Measurements from ENCODE around the gene C2CD4D.

Gene C2CD4D

DNA sequence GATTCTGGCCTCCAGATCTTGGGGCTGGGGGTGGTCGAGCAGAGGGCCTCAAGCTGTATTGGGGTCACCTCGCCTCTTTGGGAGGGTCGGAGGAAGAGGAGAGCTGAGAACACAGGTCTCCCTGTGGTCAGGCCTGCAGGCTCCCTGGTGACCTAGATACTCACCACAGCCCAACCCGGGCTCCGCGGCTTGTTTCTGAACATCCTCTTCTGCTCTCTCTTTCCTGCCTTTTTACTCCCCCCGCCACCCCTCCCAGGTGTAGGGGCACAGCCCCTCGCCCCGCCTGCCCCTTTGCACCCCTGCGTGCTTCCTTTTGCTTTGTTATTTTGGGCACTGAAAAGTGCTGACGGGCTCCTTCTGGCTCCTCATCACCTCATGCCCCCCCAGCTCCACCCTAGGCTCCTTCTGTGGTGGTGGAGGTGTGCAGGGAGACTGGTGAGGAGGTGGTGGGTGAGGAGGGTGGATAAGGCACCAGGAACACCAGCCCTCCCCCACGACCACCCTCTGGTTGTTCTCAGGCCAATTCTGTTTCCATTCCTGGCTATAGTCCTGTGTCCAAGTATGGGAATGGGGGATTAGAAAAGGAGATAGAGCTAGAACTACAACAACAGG is 23.8 kb downstream of the C2CD4D start:
- DNase-seq (ENCODE audit: low read depth in 2 of 3, low spot score in 2 of 3), result no peak

DNA sequence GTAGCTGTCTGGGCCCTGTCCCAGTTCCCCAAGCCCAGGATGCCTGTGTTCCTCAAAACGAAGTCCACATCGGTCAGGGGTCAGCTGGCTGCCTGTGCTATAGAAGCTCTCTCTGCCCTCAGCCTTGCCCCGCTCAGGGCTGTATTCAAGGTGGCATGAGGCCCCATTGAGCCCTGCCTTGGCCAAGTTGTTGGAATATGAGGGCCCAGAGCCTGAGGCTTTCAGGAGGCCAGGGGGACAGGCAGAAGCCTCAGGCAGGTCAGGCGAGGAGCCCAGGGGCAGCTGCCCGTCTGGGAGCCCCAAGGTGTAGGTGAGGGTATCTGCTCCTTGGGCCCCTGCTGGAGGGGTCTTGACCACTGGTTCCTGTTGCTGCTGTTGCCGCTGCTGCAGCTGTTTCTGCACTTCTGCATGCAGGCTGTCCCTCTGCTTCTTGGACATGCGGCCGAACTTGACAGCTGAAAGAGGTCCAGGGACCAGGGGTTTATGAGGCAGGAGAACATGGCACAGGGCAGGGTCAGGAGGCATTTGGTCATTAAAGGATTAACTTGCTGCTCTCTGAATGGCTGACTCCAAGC is 24.6 kb downstream of the C2CD4D start:
- DNase-seq (ENCODE audit: low read depth in 2 of 3, low spot score in 2 of 3), result no peak

DNA sequence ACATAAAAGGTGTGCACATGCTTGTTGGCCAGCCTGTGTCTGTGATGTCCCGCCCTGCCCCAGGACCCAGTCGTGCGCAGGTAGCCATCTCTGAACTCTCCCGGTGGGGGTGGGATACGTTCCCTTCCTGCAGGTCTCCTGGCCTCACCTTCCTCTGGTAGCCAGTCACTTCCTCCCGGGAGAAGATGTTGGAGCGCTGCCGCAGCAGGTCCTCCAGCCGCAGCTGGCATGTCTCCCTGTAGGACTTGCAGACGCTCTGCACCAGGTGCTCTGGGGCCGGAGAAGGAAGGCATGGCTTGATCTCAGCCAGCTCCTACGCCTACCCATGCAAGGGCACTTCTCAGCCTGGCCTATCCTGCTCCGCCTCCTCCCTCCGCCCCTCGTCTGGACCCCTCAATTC is 25.2 kb downstream of the C2CD4D start:
- DNase-seq (ENCODE audit: low read depth in 2 of 3, low spot score in 2 of 3), result no peak

DNA sequence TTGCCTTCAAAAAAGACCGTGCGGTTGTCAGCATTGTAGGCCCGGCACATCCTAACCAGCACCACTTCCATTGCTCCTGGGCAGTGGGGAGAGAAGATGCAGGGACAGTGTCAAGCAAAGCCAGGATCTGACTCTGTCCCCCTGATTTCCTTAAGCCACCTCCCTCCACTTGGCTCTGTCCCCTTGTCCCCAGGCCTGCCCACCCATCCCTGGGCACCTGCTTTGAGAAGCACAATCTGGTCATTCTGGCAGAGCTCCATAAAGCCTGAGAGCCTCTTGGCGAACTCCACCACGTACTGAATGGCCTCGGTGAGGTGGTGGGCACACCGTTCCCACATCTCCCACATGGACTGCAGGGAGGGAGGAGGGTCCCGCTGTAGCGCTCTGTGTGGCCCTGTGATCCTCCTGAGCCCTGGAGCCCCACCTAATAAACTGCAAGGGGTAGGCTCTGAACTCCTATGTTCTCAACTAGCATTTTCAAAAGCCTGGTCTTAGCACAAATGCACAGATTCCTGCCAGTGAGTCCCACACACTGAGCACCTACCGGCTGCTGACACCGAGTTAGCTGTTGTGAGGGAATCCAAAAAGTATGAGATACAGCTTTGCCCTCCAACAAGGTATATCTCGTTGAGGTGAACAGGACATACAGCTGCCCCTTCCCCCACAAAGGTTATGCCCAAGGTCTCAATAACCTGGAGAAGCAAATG is 26.2 kb downstream of the C2CD4D start:
- DNase-seq (ENCODE audit: low read depth in 2 of 3, low spot score in 2 of 3), result no peak

DNA sequence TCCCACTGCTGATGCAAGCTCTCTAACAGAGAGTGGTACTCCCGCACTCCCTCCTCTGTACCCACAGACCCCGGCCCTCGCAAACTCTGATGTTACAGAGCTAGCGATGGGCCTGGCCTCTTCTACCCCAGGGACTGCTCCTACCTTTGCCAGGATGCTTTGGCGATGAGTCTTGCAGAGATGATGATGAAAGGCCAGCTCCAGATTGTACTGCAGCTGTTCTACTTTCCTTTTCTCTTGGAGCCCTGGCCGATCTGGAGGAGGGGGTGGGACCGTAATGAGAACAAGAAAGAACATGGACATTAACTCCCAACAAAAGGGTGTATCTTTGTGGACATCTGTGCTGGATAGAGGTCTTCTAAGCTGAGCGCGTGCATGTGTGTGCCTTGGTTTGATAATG is 28.4 kb downstream of the C2CD4D start:
- DNase-seq (ENCODE audit: low read depth in 2 of 3, low spot score in 2 of 3), result no peak

DNA sequence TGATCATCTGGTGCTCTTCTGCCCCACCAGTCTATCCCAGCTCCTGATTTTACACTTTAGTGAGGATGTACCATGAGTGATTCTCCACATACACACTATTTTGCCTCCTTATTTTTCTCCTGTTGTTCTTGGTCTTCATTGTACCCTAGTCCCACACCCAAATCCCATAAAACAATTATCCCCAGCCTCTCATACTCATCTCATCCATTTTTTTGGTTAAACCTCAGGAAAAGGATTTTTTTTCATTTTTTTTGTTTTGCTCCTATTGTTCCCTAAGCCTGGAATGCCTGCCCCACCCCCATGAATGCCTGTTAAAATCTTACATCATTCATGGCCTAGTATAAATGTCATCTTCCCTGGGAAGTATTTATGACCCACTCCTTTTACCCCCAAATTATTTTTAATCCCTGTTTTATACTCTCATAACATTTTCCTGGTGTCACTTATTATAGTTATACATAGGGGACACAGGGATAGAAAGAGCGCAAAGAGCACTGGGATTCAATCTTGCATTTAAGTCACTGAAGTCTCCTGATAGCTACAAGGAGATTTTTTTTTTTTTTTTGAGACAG is 29.5 kb downstream of the C2CD4D start:
- DNase-seq (ENCODE audit: low read depth in 2 of 3, low spot score in 2 of 3), result no peak

DNA sequence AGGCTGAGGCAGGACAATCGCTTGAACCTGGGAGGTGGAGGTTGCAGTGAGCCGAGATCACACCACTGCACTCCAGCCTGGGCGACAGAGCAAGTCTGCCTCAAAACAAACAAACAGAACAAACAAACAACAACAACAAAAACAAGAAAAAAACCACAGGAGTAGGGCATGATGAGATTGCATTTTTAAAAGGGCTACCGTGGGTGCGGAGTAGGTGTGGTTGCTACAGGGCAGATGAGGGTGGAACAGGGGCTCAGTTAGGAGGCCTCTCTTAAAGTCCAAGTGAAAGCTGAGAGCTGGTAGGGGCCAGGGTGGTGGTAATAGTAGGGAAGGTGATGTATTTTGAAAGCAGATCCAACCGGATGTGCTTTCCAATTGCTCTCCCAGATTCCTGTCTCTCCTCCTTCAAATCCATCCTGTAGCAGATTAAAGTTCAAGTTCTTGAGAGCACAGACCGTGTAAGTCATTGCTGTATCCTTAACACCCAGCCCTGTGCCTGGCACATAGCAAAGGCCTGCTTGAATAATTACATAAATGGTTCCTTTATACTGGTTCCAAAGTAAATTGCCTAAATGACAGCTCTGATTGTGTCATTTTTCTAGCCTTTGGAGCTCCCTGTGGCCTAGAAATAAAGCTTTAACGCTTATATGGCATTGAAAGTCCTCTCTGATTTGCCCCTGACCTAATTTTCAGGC is 30.2 kb downstream of the C2CD4D start:
- no peak for DNase-seq (ENCODE audit: low read depth in 2 of 3, low spot score in 2 of 3)

DNA sequence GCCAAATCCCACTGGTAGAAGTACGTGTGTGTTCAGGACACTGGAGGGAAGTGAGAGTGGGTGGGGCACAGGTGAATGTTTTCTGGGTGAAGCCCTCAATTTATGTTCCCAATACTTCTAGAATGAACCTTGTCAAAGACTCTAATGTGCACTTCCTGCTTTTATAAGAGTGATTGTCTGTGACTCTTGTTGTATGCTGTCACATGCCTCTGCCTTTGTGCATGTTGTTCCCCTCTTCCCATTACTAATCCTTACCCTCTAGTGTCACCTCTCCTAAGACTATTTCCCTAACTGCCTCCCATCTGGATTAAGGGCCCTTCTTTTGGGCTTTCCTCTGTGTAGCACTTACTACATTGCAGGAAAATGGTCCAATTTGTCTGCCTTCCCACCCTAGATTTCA is 31.9 kb downstream of the C2CD4D start:
- DNase-seq (ENCODE audit: low read depth in 2 of 3, low spot score in 2 of 3), result no peak

DNA sequence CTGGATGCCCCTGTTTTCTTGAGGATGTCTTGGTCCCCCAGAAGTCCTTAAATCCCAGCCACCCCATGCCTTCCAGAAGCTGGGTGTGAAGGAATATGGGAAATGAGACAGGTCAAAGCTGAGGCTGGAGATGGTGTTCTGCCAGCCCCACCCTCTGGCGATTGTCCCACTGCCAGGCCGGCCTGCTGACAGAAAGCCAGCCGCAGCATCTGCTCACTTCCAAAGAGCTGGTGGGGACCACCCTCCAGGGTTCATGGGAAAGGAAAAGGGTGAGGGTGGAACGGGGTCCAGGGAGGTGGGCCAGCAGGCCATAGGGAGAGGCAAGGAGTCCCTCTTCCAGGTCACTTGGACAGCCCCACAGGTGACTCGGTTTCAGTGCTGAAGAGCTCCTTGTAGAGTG is 32.5 kb downstream of the C2CD4D start:
- DNase-seq (ENCODE audit: low read depth in 2 of 3, low spot score in 2 of 3), result no peak

DNA sequence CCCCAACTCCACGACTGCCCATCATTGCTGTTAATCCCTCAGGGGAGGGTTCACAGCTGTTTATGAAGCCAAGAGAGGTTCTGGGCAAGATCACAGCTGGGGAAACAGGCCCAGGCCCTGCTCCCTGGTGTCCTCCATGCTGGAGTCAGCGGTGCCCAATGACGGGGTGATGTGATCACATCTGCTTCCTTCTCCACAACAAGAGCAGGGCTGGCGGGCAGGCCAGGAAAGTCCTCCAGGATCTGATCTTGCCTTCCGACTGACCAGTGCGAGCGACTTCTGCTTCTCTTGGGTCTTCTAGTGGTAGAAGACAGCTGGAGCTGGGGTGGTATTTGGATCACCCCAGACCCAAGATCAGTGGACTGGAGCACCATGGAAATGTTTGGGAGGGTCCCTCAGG is 33.5 kb downstream of the C2CD4D start:
- DNase-seq (ENCODE audit: low read depth in 2 of 3, low spot score in 2 of 3), result no peak

DNA sequence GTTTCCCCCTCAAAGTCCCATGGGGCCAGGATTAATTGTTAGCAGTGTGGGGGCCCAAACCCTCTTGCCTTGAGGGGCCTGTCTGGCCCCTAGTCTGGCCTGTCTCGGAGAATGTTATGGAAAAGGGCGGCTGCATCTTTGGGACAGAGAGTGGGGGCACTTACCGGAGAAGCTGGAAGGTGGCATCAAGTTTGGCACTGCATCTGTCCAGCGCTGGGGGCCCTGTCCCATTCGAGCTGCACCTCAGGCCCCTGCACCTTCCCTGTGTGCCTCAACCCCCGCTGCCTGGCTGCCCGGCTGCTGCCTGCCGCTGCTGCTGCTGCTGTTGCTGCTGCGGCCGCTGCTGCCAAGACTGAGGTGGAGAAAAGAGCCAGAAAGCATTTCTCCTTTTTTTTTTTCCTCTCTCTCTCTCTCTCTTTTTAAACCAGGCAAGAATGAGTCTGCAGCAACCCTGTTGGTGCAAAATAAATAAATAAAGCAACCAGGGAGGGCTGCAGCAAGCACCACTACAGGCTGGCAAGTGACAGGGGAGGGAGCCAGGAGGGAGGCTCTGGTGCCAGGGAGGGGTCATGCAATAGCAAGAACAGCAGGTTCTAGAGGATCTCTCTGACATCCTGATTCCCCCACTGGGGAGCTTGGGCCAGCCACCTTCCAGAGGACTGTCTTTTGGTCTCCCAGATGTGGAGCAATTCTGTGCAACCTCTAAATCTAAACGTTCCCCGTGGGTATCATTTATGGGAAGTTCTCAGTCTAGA is 34.4 kb downstream of the C2CD4D start, which contains the start of gene LINGO4:
Gene LINGO4 (minus strand): TSS at position 354 of the 755 bp plus-strand sequence. CDS start 2,715 bp downstream, outside the sequence.
- no peak for DNase-seq (ENCODE audit: low read depth in 2 of 3, low spot score in 2 of 3)

DNA sequence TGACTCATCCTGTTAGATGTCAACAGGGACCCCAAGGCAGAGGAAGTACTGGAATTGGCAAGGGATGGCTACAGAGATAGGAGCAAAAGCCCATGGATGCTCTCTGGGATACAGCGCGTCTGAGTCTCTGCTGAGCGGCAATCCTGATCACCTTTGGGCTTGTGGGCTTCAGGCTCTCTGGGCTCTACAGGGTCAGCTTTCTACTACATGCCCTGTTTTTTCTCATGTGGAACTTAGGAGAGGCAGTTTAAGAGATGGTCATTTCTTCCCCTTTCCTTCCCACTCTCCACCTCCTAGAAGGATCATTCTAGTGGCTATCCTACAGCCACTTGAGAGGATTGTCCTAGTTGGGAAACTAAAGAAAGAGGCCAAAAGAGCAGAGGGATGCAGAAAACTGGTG is 35.7 kb downstream of the C2CD4D start:
- no peak for DNase-seq (ENCODE audit: low read depth in 2 of 3, low spot score in 2 of 3)

DNA sequence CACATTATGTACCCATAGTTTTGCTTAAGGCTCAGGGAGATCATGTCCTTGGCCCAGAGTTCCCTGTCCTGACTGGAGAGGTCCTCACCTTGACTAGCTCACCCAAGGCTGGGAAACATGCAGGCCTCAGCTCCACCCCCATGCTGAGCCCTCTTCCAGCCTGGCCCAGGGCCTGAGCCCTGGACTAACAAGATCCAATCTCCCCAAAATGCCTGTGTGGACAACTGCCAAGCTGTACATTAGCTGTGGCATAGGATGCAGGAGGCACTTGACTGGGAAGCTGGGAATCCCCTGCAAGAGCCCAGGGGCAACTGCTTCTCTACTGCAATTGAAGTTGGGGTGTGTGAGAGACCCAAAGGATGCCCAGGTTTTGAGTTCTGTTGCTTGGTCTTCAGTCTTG is 36.5 kb downstream of the C2CD4D start:
- no peak for DNase-seq (ENCODE audit: low read depth in 2 of 3, low spot score in 2 of 3)

DNA sequence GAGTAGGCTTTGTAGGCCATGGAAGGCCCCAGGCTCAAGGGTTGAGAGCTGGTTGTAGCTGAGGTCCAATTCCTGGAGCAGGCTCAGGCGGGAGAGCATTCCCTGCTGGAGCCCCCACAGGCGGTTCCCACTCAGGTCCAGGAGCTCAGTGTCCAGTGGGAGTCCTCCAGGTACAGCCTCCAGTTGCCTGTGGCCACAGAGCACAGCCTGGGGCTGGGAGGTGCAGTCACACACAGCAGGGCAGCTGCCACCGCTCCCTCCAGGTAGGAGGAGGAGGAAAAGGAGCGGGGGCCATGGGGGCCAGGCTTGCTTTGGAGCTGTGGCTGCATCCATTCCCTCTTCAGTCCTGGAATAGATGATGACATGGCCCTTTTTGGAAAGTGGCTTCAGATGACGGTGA is 37.2 kb downstream of the C2CD4D start:
- DNase-seq (ENCODE audit: low read depth in 2 of 3, low spot score in 2 of 3), result no peak

DNA sequence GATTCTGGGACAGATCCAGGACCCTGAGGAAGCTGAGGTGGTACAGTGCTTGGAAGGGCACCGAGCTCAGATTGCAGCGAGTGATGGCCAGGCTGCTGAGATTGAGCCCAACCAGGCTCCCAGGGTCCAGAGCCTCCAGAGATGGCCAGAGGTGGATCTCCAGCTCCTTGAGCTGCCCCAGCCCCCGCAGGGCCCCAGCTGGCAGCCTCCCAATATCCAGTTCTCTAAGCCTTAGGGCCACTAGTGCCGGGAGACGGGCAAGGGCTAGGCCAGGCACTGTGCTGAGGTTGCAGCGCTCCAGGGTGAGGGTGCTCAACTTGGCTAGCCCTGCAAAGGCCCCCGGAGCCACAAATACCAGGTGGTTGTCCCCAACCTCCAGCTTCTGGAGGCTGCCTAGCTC is 37.8 kb downstream of the C2CD4D start:
- DNase-seq (ENCODE audit: low read depth in 2 of 3, low spot score in 2 of 3), result no peak

DNA sequence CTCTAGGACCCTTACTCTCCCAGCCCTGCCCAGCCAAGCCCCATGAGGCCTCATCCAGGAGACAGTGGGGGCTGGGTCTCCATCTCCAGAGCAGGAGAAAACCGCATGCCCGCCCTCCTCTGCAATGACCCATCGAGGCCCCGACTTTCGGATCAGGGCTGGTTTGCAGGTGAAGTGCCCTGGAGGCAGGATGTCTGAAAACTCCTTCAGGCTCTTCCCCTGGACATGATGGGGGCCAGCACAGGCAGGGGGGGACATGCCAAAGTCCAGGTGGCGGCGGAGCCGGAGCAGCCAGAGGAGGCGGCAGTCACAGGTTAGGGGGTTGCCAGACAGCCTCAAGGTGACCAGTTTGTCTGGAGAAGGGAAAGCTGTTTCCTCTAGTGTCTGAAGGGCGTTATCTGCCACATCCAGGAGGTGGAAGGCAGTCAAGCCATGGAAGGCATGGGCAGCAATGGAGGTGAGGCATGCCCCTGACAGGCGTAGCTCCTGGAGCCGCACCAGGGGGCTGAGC is 38.3 kb downstream of the C2CD4D start:
- DNase-seq (ENCODE audit: low read depth in 2 of 3, low spot score in 2 of 3), result no peak

DNA sequence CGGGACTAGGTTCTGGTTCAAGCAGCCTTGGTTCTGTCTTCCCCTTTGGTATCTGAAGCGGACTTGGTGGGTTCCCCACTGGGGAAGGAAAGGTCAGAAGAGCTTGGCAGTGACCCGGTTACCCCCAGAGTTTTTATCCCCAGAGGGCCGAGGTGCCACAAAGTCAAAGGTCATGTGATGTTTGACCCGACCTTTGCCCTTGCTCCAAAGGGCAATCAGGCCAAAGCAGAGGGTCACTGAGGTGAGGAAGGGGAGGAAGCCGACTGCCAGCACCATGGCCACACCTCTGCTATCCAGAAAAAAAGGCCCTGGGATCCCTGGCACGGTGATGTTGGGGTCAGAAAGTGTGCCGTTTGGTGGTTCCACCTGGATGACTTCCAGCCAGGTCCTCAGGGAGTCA is 38.8 kb downstream of the C2CD4D start:
- no peak for DNase-seq (ENCODE audit: low read depth in 2 of 3, low spot score in 2 of 3)

DNA sequence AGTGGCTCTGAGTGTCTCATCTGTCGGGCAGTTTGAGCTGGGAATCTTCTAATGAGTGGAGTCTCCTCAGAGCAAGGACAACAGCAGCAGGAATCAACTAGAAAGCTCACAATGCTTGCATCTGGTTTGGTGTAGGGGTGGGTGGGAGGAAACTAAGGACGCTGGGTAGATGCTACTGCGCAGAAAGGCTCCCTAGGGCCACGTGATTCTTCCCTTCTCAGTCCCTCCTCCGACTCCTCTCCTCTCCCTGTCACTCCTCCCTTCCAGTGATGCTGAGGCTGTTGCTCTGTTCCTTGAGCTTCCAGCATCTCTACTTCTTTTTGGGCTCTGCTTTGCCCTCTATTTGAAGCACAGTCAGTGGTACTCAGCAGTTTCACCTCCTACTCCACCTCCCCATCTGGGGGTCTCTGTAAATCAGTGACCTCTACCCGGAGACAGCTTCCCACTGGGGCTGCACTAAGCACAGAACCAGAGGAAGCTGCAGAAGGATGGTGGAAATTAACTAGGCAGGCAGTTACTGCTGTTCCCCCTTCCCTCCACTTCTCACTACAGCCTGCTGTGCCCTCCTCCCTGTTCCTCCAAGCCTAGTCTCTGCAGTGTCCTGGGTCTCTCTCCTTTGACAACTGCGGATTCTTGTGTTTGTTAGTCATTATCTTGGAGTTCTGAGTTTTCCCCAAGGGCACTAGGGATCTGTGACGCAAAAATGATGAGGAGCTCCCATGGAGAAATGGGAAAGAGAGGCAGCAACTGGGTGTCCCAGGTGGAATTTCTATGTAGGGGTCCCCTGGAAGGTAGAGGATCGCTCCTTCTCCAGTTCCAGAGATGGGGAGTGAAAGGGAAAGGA is 40.2 kb downstream of the C2CD4D start:
- no peak for DNase-seq (ENCODE audit: low read depth in 2 of 3, low spot score in 2 of 3)

DNA sequence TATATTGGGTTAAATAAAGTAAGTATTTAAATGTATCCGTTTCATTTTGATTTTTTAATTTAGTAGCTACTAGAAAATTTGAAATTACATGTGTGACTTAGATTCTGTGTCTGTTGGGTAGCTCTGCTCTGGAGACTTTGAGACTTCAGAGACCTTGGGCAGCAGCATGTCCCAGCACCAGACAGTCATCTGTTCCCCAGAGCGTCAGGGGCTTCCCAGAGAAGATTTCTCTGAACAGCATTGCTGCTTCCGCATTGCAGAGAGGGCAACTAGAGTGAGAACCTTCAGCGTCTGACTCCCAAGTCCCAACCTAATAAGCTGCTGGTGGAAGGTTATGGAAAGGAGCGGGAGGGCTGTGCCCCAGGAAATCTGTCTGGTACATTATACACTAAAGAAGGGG is 41.0 kb downstream of the C2CD4D start:
- DNase-seq (ENCODE audit: low read depth in 2 of 3, low spot score in 2 of 3), result no peak
